T follicular helper cell (primary cell): ENCODE data around the gene TPT1.
A peak's percentile ranks its signal among the peaks of the same experiment; 100 is the strongest.
"Not testable (repeated sequence)": the region's sequence is repeated elsewhere in the genome, so short reads cannot be mapped to it uniquely, and the experiment has no call there.

Experiments used
- DNase-seq: peaks from one replicate; pipeline ENCODE4 v3.0.0-alpha.2; 2020; ENCODE audit warnings: low read depth

TPT1 gene

GRCh38 chr13:45367358-45367757 lies 26.4 kb upstream of the TPT1 start:
- peak; percentile 89 for DNase-seq

GRCh38 chr13:45365558-45365885 lies 24.5 kb upstream of the TPT1 start:
- DNase-seq, result no peak

- DNase-seq, result no peak
Observed at GRCh38 chr13:45364876-45365557, 24.0 kb upstream of the TPT1 start.

GRCh38 chr13:45362939-45363338 lies 22.0 kb upstream of the TPT1 start:
- DNase-seq, result no peak

- DNase-seq, result no peak
Observed at GRCh38 chr13:45361596-45362206, 20.7 kb upstream of the TPT1 start.

GRCh38 chr13:45356966-45357672 lies 16.1 kb upstream of the TPT1 start:
- no peak for DNase-seq

- no peak for DNase-seq
Observed at GRCh38 chr13:45353895-45354294, 12.9 kb upstream of the TPT1 start.

GRCh38 chr13:45352031-45352430 lies 11.0 kb upstream of the TPT1 start:
- no peak for DNase-seq

- no peak for DNase-seq
Observed at GRCh38 chr13:45350152-45350551, 9.2 kb upstream of the TPT1 start.

- no peak for DNase-seq
Observed at GRCh38 chr13:45349438-45349837, 8.5 kb upstream of the TPT1 start.

GRCh38 chr13:45344064-45344463 lies 3.1 kb upstream of the TPT1 start:
- not testable (repeated sequence) for DNase-seq

- not testable (repeated sequence) for DNase-seq
Observed at GRCh38 chr13:45343102-45343501, 2.1 kb upstream of the TPT1 start.

- not testable (repeated sequence) for DNase-seq
Observed at GRCh38 chr13:45342668-45343067, 1.7 kb upstream of the TPT1 start.

- DNase-seq, result no peak
Observed at GRCh38 chr13:45341799-45342500, 967 bp upstream of the TPT1 start.

GRCh38 chr13:45340422-45341033 lies 455 bp downstream of the TPT1 start:
- DNase-seq, result peak; percentile 70

GRCh38 chr13:45339867-45340266 lies 1.1 kb downstream of the TPT1 start:
- no peak for DNase-seq

- no peak for DNase-seq
Observed at GRCh38 chr13:45339399-45339798, 1.6 kb downstream of the TPT1 start.

GRCh38 chr13:45337803-45338202 lies 3.2 kb downstream of the TPT1 start:
- no peak for DNase-seq

GRCh38 chr13:45337395-45337794 lies 3.6 kb downstream of the TPT1 start:
- DNase-seq, result no peak

- DNase-seq, result no peak
Observed at GRCh38 chr13:45336025-45336800, 4.8 kb downstream of the TPT1 start.

- DNase-seq, result no peak
Observed at GRCh38 chr13:45335397-45336024, 5.5 kb downstream of the TPT1 start.
